Erythroblast (primary cell): ENCODE measurements around the gene PCBP3.
"Not testable (repeated sequence)": the region's sequence is repeated elsewhere in the genome, so short reads cannot be mapped to it uniquely, and the experiment has no call there.

ENCODE experiments used
- DNase-seq, 2 experiments: peaks; one replicate each; lab custom pipeline; 2025; lab: John Stamatoyannopoulos, UW
- GATA1 ChIP-seq: IDR thresholded peaks from 2 replicates; pipeline ENCODE4 v1.6.1; 2011; ENCODE audit warnings: low read depth, mild to moderate bottlenecking, control low read depth, low read length, moderate library complexity
- POLR2A ChIP-seq: IDR thresholded peaks from 2 replicates; pipeline ENCODE4 v1.6.1; 2011; ENCODE audit warnings: mild to moderate bottlenecking, low read length

Gene PCBP3

DNA sequence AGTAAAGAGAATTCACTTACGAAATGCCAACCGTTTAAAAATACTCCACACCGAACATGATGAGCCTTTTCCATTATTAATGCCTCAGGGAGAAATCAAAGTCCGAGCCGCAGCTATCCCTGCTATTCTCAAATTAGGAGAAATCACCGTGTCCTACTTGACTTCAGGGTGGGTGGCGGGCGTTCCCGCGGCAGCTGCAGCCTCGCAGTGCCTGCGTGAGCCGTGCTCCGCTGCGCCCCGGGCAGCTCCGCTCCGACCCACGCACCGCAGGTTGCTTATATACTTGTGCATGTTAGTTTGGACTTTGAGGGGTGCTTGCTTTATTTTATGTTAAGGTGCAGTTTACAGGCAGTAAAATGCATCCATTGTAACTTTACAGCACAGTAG, 35.6 kb upstream of the PCBP3 start:
- TF ChIP-seq POLR2A, result no peak
- TF ChIP-seq GATA1, result no peak
- DNase-seq, result no peak

DNA sequence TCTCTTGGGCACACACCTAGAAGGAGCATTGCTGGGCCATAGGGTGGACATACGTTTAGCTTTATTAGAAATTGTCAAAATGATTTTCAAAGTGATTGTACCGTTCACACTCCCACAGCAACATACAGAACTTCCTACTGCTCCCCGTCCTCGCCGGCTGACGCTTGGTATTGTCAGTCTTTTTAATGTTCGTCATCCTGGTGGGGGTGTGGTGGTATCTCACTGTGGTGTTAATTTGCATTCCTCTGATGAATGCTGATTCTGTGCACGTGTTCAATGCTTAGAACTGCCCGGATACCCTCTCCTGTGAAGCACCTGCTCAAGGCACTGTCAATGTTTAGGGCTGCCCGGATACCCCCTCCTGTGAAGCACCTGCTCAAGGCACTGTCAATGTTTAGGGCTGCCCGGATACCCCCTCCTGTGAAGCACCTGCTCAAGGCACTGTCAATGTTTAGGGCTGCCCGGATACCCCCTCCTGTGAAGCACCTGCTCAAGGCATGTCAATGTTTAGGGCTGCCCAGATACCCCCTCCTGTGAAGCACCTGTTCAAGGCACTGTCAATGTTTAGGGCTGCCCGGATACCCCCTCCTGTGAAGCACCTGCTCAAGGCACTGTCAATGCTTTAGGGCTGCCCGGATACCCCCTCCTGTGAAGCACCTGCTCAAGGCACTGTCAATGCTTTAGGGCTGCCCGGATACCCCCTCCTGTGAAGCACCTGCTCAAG, 34.6 kb upstream of the PCBP3 start:
- DNase-seq, result not testable (repeated sequence)

DNA sequence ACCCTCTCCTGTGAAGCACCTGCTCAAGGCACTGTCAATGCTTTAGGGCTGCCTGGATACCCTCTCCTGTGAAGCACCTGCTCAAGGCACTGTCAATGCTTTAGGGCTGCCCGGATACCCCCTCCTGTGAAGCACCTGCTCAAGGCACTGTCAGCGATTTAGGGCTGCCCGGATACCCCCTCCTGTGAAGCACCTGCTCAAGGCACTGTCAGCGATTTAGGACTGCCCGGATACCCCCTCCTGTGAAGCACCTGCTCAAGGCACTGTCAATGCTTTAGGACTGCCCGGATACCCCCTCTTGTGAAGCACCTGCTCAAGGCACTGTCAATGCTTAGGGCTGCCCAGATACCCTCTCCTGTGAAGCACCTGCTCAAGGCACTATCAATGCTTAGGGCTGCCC, 33.9 kb upstream of the PCBP3 start:
- not testable (repeated sequence) for DNase-seq

DNA sequence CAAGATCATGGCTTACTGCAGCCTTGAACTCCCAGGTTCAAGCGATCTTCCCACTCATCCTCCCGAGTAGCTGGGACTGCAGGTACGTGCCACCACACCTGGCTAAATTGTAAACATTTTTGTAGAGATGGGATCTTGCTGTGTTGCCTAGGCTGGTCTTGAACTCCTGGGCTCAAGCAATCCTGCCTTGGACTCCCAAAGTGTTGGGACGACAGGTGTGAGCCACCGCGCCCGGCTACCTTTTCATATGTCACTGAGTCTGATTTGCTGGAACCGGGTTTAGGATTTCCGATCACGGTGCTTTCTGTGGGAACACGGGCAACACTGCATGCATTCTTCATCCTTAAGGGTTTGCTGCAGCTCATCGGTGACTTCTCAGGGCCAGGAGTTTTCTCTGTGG, 32.2 kb upstream of the PCBP3 start:
- no peak for DNase-seq
- TF ChIP-seq POLR2A, result no peak
- no peak for TF ChIP-seq GATA1

DNA sequence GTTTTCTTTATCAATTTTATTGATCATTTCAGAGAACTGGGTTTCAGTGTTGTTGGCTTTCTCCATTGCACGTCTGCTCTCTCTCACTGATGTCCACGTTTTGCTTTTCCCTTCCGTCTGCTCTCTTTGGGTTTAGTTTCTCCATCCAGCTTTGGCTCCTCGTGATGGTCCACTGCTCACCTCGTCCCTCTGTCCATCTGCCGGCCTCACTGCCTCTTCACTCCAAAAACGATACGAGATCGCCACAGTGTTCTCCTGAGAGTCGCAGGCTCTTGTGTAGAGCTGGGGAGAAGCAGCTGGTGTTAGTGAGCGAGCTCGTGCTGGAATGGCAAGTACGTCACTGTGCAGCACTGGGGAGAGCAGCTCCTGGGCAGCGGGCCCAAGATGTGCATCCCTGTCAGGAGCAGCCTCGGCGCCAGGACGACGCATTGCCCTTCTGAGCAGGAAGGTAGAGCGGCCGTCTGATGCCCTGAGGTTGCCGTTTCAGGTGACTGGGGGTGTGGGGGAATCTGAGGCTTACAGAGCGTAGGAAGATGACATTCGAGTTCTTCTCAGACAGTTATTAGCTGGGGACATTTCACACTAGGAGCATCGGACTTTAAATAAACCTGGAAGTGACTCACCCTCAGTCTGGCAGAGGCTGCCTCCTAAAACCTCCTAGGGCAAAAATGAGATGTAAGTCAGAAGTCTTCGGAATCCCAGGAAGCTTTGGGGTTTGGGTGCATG, 31.4 kb upstream of the PCBP3 start:
- TF ChIP-seq GATA1, result no peak
- DNase-seq, result no peak

DNA sequence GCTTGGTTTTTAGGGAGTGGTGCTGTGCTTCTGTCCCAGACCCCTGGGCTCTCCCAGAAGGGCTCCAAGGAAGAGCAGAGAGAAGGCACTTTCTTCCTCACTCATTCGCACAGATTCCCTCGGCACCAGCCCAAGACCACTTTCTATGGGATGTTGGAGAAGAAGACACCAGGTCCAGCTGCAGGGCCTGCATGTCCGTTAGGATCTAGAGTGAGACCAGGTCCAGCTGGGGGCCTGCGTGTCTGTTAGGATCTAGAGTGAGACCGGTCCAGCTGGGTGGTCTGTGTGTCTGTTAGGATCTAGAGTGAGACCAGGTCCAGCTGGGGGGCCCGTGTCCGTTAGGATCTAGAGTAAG, 30.9 kb upstream of the PCBP3 start:
- not testable (repeated sequence) for DNase-seq

DNA sequence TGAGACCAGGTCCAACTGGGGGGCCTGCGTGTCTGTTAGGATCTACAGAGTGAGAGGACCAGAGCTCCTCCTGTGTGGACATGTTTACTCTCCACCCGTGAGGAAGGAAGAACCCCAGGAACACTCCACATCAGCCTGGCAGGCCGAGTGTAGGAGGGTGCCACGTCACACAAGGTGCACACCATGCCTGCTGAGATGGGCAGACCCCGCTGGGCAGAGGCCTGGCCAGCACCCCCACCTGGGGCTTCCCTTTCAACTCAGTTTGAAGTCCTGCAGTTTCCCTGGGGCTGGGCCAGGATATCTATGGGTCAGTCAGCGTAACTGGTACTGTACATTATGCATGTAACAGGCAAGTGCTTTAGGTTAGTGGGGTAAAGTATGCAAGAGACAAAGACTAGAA, 30.1 kb upstream of the PCBP3 start:
- no peak for DNase-seq
- TF ChIP-seq GATA1 (no peak), POLR2A (no peak)

DNA sequence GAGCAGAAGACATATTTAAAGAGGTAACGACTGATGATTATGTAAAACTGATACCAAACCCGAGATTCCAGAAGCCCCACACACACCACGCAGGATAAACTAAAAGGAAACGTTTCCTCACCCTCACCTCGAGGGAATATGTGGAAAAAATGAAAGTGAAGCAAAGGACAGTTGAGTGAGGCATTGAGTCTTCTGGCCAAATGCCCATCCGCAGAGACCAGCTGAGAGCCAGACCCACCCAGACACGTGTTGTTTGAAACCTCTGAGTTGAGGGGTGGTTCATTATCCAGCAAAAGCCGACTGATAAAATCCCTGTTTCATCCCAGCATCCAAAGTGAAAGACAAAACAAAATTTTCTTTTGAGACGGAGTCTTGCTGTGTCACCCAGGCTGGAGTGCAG, 29.6 kb upstream of the PCBP3 start:
- DNase-seq, result no peak
- TF ChIP-seq POLR2A (no peak), GATA1 (no peak)

DNA sequence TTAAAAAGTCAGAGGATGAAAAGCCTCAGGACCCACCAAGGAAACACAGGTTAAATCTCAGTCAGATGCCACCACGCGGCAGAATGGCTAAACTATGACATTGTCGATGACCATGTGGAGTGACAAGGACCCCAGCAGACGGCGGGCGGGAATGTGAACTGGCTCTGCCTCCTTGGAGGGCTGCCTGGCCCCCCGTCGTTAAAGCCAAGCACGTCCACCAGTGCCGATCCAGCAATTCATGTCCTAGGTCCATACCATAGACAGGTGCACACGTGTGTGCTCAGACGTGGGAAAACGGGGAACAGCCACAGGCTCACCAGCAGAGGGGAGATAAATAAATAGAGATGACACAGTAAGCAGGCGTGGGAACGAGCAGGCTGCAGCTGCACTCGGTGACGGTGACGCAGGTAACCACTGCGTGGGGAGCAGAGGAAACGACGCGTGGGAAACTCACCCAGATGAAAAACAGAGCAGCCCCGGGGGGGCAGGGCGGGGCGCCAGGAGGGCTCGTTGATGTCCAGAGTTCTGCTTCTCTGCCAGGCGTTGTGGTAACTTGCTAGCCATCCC, 28.3 kb upstream of the PCBP3 start:
- TF ChIP-seq GATA1 (no peak), POLR2A (no peak)
- no peak for DNase-seq

DNA sequence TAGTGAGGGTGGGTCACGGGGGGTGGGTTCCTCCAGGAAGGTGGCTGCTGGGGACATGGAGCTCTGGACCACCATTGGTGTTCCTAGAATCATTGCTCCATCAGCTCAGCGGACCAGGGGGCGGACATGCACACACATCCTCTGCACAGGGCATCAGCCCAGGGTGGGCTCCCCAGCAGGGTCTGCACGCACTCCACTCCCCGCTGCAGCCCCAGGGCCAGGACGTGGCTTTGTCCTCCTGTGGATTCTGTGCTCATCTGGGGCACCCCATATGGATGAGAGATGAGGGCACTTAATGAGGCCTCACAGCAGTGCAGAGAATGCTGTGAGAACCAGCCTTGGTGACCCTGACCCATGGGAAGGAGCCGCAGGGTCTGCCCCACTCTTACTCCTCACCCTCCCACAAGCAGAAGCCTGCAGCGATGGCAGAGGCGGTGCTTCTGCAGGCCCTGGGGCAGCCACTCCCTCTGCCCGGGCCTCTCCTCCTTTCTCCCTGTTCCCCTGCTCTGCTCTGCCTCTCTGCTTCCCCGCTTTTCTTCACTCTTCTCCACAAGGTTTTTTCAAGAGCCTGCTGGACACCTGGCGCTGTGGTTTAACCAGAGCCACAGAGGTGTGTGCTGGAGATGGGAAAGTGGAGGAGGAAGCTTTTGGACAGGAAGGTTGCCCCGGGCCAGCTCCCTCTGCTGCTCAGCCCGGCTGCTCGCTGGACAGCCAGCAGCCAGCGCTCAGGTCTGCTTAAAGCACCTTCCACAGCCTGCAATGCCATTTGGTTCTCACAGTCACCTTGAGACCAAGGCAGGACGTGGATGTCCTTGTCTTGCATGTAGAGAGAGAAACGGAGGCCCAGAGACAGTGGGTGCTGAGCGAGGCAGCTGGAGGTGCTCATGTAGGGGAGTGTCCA, 26.3 kb upstream of the PCBP3 start:
- no peak for DNase-seq
- no peak for TF ChIP-seq GATA1
- TF ChIP-seq POLR2A, result no peak

DNA sequence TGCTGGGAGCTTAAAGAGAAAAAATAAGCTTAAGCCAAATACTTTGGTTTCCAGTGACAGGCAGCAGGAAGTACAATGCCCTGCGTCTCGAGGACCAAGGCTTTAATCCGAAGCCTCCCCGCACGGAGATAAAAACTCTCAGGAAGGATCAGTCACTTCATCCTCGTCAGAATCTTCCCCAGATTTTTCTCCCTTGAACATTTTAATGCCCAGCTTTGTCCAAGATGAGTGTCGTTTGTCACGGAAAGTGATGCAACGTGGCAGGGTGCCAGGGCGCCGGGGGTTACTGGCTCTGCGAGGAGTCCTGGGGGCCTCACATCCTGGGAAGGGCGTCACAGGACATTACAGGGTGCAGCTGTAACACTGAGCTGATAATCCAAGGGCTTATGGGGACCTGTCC, 25.2 kb upstream of the PCBP3 start:
- TF ChIP-seq POLR2A, result no peak
- no peak for TF ChIP-seq GATA1
- DNase-seq, result no peak

DNA sequence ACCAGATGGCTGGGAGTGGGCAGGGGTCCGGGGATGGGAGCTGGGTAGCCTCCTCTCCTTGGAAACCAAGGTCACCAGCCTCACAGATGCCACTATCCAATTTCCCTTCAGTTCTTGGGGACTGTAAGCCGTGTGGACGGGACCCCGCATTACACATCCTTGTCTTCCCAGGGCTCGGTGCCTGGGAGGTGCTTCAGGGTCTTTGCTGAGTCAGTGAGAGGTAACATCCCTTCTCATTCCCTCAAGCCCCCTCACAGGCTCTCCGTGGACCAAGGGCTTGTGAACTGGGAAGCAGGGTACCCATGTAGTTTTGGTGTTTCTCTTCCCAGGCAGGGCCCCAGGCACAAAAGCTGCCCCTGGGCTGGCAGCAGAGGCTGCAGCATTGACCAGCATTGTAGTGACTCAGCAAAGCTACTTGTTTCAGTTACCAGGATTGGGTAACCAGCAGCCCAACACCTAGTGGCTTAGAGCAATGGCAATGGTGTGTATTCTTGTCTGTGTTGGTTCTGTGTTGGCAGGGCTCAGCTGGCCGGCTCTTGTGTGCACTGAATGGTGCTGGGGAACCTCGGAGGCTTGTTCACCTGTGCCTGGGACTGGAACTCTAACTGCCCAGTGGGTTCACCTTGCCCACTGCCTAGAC, 24.6 kb upstream of the PCBP3 start:
- TF ChIP-seq POLR2A, result no peak
- no peak for TF ChIP-seq GATA1
- no peak for DNase-seq

DNA sequence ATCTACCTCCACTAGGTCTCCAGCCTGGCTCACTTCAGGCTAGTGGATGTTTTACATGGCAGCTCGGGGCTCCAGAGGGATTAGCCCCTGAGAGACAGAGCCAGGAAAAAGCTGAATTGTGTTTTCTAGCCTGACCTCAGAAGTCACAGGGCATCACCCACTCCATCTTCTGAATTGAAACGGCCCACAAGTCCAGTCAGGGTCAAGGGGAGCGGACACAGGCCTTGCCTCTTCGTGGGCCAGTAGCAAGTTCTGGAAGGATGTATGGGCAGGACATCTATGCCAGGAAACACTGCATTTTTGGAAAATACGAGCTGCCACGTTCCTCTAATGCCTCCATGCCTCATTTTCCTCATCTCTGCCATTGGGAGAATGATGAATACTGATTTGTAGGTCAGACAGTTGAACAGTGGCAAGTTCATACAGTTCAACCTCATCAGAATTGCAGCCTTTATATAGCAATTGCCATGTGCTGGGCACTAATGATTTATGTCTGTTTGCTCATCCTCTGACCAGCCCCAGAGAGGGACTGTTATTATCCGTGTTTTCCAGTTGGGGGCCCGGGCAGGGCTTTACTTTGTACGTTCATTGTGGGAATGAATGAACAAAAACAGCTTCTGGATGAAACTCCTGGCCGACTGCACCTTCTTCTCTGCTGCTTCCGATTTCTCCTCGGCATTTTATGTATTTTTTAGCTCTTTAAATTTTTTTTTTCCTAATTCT, 23.2 kb upstream of the PCBP3 start:
- no peak for DNase-seq

DNA sequence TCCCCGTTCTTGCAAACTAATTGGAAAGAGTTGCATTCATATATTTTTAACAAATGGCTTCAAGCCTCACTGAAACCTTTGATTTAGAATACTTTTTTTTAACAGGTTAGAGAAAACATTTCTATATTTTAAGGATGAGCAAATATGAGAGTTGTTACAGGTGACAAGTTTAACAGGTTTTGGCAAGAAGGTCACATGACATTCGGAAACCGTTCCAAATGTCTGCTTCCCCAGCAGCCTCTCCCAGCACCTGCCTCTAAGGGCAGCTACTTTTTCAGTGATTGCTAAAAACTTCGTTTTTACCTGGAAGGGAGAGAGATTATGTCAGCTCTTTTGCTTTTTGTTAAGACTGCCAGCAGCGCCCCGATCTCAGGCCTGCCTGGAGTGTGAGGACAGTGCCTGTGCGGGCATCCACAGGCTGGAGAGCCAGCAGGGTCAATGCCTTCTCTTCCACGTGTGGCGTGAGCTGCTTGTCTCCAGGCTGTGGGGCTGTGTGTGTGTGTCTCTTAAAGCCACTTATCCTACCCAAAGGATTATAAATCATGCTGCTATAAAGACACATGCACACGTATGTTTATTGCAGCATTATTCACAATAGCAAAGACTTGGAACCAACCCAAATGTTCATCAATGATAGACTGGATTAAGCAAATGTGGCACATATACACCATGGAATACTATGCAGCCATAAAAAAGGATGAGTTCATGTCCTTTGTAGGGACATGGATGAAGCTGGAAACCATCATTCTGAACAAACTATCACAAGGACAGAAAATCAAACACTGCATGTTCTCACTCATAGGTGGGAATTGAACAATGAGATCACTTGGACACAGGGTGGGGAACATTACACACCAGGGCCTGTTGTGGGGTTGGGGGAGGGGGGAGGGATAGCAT, 21.8 kb upstream of the PCBP3 start:
- not testable (repeated sequence) for DNase-seq

More for the DNA sequence above, 23.2 kb upstream of the PCBP3 start:
- TF ChIP-seq POLR2A (no peak), GATA1 (no peak)
